IMR-90 (cell line): ENCODE data around the gene CCDC102A. TPM values are rescaled to one million over a fixed set of nuclear protein-coding genes. Genes with fewer than 3 reads are reported as not detected.

Experiments
- ATAC-seq: fragments of 200-7000 bp; cut with Tn5 transposase; 2 replicates; pipeline ENCODE4 v1.9.1; 2020; ENCODE audit warnings: low read depth, mild to moderate bottlenecking, moderate library complexity
- BruUV-seq: library from RNA; stranded (reverse); fragments of 400-500 nt; replicated peaks from 2 replicates; lab custom pipeline; 2021; lab: Mats Ljungman, UMichigan
- CTCF ChIA-PET: fragments of 300-600 bp; formaldehyde crosslinking; extraction: SDS; loops from one replicate; lab custom pipeline; 2021; ENCODE audit warnings: antibody characterized with exemption; lab: Yijun Ruan, JAX
- POLR2A ChIA-PET: fragments of 300-600 bp; sonication (Branson Sonifier 250); formaldehyde crosslinking; loops from one replicate; lab custom pipeline; 2022; ENCODE audit warnings: antibody characterized with exemption; ENCODE audit not compliant: unreplicated experiment; lab: Charles Lee
- DNase-seq: peaks from one replicate; pipeline ENCODE4 v3.0.0; 2013
- H2AFZ ChIP-seq: replicated peaks from 2 replicates; pipeline ENCODE3; 2013; ENCODE audit warnings: low read length, mild to moderate bottlenecking; ENCODE audit not compliant: poor library complexity
- H2AK5ac ChIP-seq: 2 replicates; pipeline ENCODE4 v1.6.1; 2013; ENCODE audit warnings: low read depth, low read length, inconsistent platforms
- H2AK9ac ChIP-seq: replicated peaks from 2 replicates; pipeline ENCODE3; 2013; ENCODE audit warnings: mild to moderate bottlenecking, low read depth, low read length, moderate library complexity; ENCODE audit not compliant: poor library complexity
- H2BK120ac ChIP-seq: 2 replicates; pipeline ENCODE4 v1.6.1; 2013; ENCODE audit warnings: low read depth, low read length, inconsistent platforms
- H2BK15ac ChIP-seq: 3 replicates; pipeline ENCODE4 v1.6.1; 2013; ENCODE audit warnings: low read depth, low read length, inconsistent platforms
- H2BK20ac ChIP-seq: 2 replicates; pipeline ENCODE4 v1.6.1; 2013; ENCODE audit warnings: low read depth, mild to moderate bottlenecking, inconsistent platforms, low read length, moderate library complexity
- H2BK5ac ChIP-seq: 2 replicates; pipeline ENCODE4 v1.6.1; 2013; ENCODE audit warnings: mild to moderate bottlenecking, low read depth, low read length, inconsistent platforms; ENCODE audit not compliant: poor library complexity, severe bottlenecking
- H3K14ac ChIP-seq: replicated peaks from 2 replicates; pipeline ENCODE4 v1.6.1; 2013; ENCODE audit warnings: low read depth, low read length, inconsistent platforms
- H3K18ac ChIP-seq: 2 replicates; pipeline ENCODE4 v1.6.1; 2013; ENCODE audit warnings: low read depth, low read length, control low read depth
- H3K23ac ChIP-seq: 2 replicates; pipeline ENCODE4 v1.6.1; 2013; ENCODE audit warnings: low read depth, low read length, inconsistent platforms
- H3K27ac ChIP-seq: 2 replicates; pipeline ENCODE4 v1.5.1; 2013; ENCODE audit warnings: mild to moderate bottlenecking, control low read depth, low read length; ENCODE audit not compliant: insufficient read depth
- H3K27me3 ChIP-seq: 2 replicates; pipeline ENCODE4 v1.6.1; 2013; ENCODE audit warnings: low read length; ENCODE audit not compliant: control insufficient read depth, insufficient read depth
- H3K36me3 ChIP-seq: 2 replicates; pipeline ENCODE4 v1.6.1; 2013; ENCODE audit warnings: low read length, mixed read lengths; ENCODE audit not compliant: control insufficient read depth, insufficient read depth
- H3K4ac ChIP-seq: 2 replicates; pipeline ENCODE4 v1.6.1; 2013; ENCODE audit warnings: low read depth, low read length, inconsistent platforms
- H3K4me1 ChIP-seq: 2 replicates; pipeline ENCODE4 v1.6.1; 2013; ENCODE audit warnings: low read length, mixed read lengths; ENCODE audit not compliant: control insufficient read depth, insufficient read depth
- H3K4me2 ChIP-seq: 2 replicates; pipeline ENCODE4 v1.6.1; 2013; ENCODE audit warnings: low read depth, mild to moderate bottlenecking, control low read depth, low read length, moderate library complexity
- H3K4me3 ChIP-seq: 2 replicates; pipeline ENCODE4 v1.5.1; 2013; ENCODE audit warnings: low read depth, mild to moderate bottlenecking, control low read depth, low read length, moderate library complexity; ENCODE audit not compliant: insufficient read depth
- H3K56ac ChIP-seq: 2 replicates; pipeline ENCODE4 v1.6.1; 2013; ENCODE audit warnings: low read length, inconsistent platforms; ENCODE audit not compliant: insufficient read depth; ENCODE audit errors: extremely low read depth
- H3K79me1 ChIP-seq, 2 experiments: 2 replicates each; pipeline ENCODE4 v1.6.1; 2013; ENCODE audit warnings: low read length in 2 of 2, inconsistent platforms in 1 of 2, low read depth in 1 of 2
- H3K9ac ChIP-seq: 2 replicates; pipeline ENCODE4 v1.6.1; 2013; ENCODE audit warnings: low read depth, low read length, control low read depth
- H3K9me1 ChIP-seq: 2 replicates; pipeline ENCODE4 v1.6.1; 2013; ENCODE audit warnings: low read length, inconsistent platforms; ENCODE audit not compliant: insufficient read depth
- H3K9me3 ChIP-seq: 2 replicates; pipeline ENCODE4 v1.6.1; 2013; ENCODE audit warnings: low read length; ENCODE audit not compliant: control insufficient read depth, insufficient read depth
- H4K20me1 ChIP-seq: 2 replicates; pipeline ENCODE4 v1.6.1; 2013; ENCODE audit warnings: low read length, inconsistent platforms; ENCODE audit not compliant: insufficient read depth
- H4K5ac ChIP-seq: 2 replicates; pipeline ENCODE4 v1.6.1; 2013; ENCODE audit warnings: mild to moderate bottlenecking, low read depth, low read length, control low read depth
- H4K8ac ChIP-seq, 2 experiments: 2 replicates each; pipeline ENCODE4 v1.6.1; 2013; ENCODE audit warnings: low read depth in 2 of 2, low read length in 2 of 2, control low read depth in 1 of 2, inconsistent platforms in 1 of 2
- H4K91ac ChIP-seq: 2 replicates; pipeline ENCODE4 v1.6.1; 2013; ENCODE audit warnings: low read depth, low read length, inconsistent platforms; ENCODE audit not compliant: insufficient read depth
- BHLHE40 ChIP-seq: fragments of 150-350 bp; IDR thresholded peaks from 2 replicates; pipeline ENCODE4 v1.6.1; 2016; ENCODE audit warnings: mild to moderate bottlenecking, low read depth, low read length
- CHD1 ChIP-seq: IDR thresholded peaks from 2 replicates; pipeline ENCODE4 v1.6.1; 2012; ENCODE audit warnings: low read depth, low read length, improper control_type of control experiment
- CTCF ChIP-seq: conservative IDR thresholded peaks from 2 replicates; pipeline ENCODE4 v1.5.1; 2012; ENCODE audit warnings: mild to moderate bottlenecking, low read depth, low read length, improper control_type of control experiment
- ELK1 ChIP-seq: fragments of 150-350 bp; IDR thresholded peaks from 2 replicates; pipeline ENCODE4 v1.6.1; 2016; ENCODE audit warnings: low read depth, mild to moderate bottlenecking, low read length, moderate library complexity, borderline replicate concordance
- FOS ChIP-seq: fragments of 150-350 bp; IDR thresholded peaks from 2 replicates; pipeline ENCODE4 v1.6.1; 2016; ENCODE audit warnings: low read depth, low read length
- MAFK ChIP-seq: IDR thresholded peaks from 2 replicates; pipeline ENCODE4 v1.6.1; 2012; ENCODE audit warnings: low read depth, low read length, improper control_type of control experiment
- MAZ ChIP-seq: IDR thresholded peaks from 2 replicates; pipeline ENCODE4 v1.6.1; 2012; ENCODE audit warnings: low read depth, mild to moderate bottlenecking, low read length, improper control_type of control experiment, moderate library complexity, borderline replicate concordance
- MXI1 ChIP-seq: IDR thresholded peaks from 2 replicates; pipeline ENCODE4 v1.6.1; 2012; ENCODE audit warnings: low read depth, mild to moderate bottlenecking, low read length, moderate library complexity, borderline replicate concordance
- POLR2A ChIP-seq: IDR thresholded peaks from 2 replicates; pipeline ENCODE4 v1.6.1; 2012; ENCODE audit warnings: mild to moderate bottlenecking, low read depth, low read length
- RAD21 ChIP-seq: IDR thresholded peaks from 2 replicates; pipeline ENCODE4 v1.6.1; 2012; ENCODE audit warnings: low read length, improper control_type of control experiment
- RCOR1 ChIP-seq: IDR thresholded peaks from 2 replicates; pipeline ENCODE4 v1.6.1; 2012; ENCODE audit warnings: mild to moderate bottlenecking, low read length, improper control_type of control experiment; ENCODE audit not compliant: insufficient replicate concordance
- RFX5 ChIP-seq: IDR thresholded peaks from 2 replicates; pipeline ENCODE4 v1.8.0; 2012; ENCODE audit warnings: low read depth, mild to moderate bottlenecking, low read length, moderate library complexity
- SMC3 ChIP-seq: fragments of 150-350 bp; IDR thresholded peaks from 2 replicates; pipeline ENCODE4 v1.6.1; 2016; ENCODE audit warnings: low read depth, mild to moderate bottlenecking, antibody characterized with exemption, low read length, moderate library complexity
- USF2 ChIP-seq: fragments of 150-350 bp; IDR thresholded peaks from 2 replicates; pipeline ENCODE4 v1.6.1; 2017; ENCODE audit warnings: mild to moderate bottlenecking, antibody characterized with exemption, low read length, low read depth
- WGBS, 2 experiments: methylation state at CpG; one replicate each; pipeline versions ENCODE4 v1.1.5 to v1.1.7; 2013; ENCODE audit warnings: missing lambda C conversion rate in 2 of 2; ENCODE audit not compliant: insufficient read length in 1 of 2; ENCODE audit errors: extremely low coverage in 2 of 2; 5-methylcytosine and 5-hydroxymethylcytosine counted together
- dilution Hi-C: fragments of 300-500 bp; cut with HindIII; formaldehyde crosslinking; loops from one replicate; pipeline ENCODE4 v1.14.3; 2018; ENCODE audit warnings: low sequenced_read_pairs; ENCODE audit not compliant: unreplicated experiment
- in situ Hi-C: fragments of 300-500 bp; cut with MboI; formaldehyde crosslinking; loops from 3 replicates; pipeline ENCODE4 v1.14.3; 2019; ENCODE audit warnings: low sequenced_read_pairs, inconsistent platforms, mixed read lengths
- intact Hi-C: fragments of 100-400 bp; cut with micrococcal nuclease; formaldehyde crosslinking; loops from 2 replicates; pipeline ENCODE4 v1.10.0; 2022
- polyA plus RNA-seq, 3 experiments: library from polyadenylated mRNA; depleted of rRNA; stranded (reverse); fragments of >200 nt; gene quantifications; 2 replicates each; pipeline ENCODE4 v1.2.3, GENCODE V29; 2012; ENCODE audit warnings: low replicate concordance in 1 of 3
- total RNA-seq: library from RNA; depleted of rRNA; stranded (reverse); fragments of >200 nt; gene quantifications from 2 replicates; pipeline ENCODE4 v1.2.3, GENCODE V29; 2012

The CCDC102A gene
- total and polyA plus RNA-seq, 2 of the 4 experiments (the other 2 are of a cell fraction): 5.4 to 8.5 TPM

GRCh38 chr16:57556941-57557541 lies 20.7 kb upstream of the CCDC102A start:
- POLR2A ChIA-PET: no interaction called here
- CTCF ChIA-PET: no interaction called here
- Histone ChIP-seq H3K27ac (no peak overlapping the region), H3K9ac (no peak overlapping the region), H2AFZ (no peak overlapping the region), H2BK20ac (no peak overlapping the region), H3K4ac (no peak overlapping the region), H3K36me3 (no peaks in the 10 kb centered on the region), H3K9me3 (peaks cover 24% of the 10 kb centered on the region), H3K4me2 (no peak overlapping the region), H2AK5ac (no peak overlapping the region), H3K23ac (no peak overlapping the region), H2BK15ac (no peak overlapping the region), H2BK120ac (no peak overlapping the region), H4K5ac (no peak overlapping the region), H4K20me1 (no peaks in the 10 kb centered on the region), H4K91ac (no peak overlapping the region), H2BK5ac (no peak overlapping the region), H3K4me1 (no peaks in the 10 kb centered on the region), H3K9me1 (no peaks in the 10 kb centered on the region; the same call in 1 of the 2 replicates), H3K14ac (no peak overlapping the region), H3K27me3 (peaks cover 33% of the 10 kb centered on the region), H3K18ac (no peak overlapping the region), H2AK9ac (no peak overlapping the region), H3K56ac (no peak overlapping the region), H4K8ac (no peak overlapping the region), H3K79me1 (no peaks in the 10 kb centered on the region), H3K4me3 (no peak overlapping the region)
- in situ Hi-C loops: no loop called here
- TF ChIP-seq BHLHE40: no peak
- no peak for TF ChIP-seq POLR2A
- no peak for TF ChIP-seq FOS
- TF ChIP-seq MXI1: no peak
- TF ChIP-seq RFX5: no peak
- TF ChIP-seq CHD1: no peak
- TF ChIP-seq RAD21: no peak
- no peak for TF ChIP-seq MAZ
- TF ChIP-seq SMC3: no peak
- no peak for TF ChIP-seq ELK1
- TF ChIP-seq CTCF: no peak
- no peak for TF ChIP-seq RCOR1
- TF ChIP-seq USF2: no peak
- TF ChIP-seq MAFK: no peak
- BruUV-seq: no TSS peak
- DNase-seq (no peak), ATAC-seq (no peak)
- intact Hi-C loops: no loop called here
- WGBS, 2 experiments: 93% methylated on average over 3 of the region's 8 CpGs; no CpG with 5 or more reads in 1 of the 2 experiments
- dilution Hi-C loops: no loop called here
